CD4-positive, alpha-beta T cell treated with Interleukin-17A for 1 hour (primary cell): ENCODE measurements around the gene FAT1.
"Not testable (repeated sequence)": the region's sequence is repeated elsewhere in the genome, so short reads cannot be mapped to it uniquely, and the experiment has no call there.

Source experiments
- DNase-seq: peaks from one replicate; pipeline ENCODE4 v3.0.0-alpha.2; 2020

FAT1 gene

DNA sequence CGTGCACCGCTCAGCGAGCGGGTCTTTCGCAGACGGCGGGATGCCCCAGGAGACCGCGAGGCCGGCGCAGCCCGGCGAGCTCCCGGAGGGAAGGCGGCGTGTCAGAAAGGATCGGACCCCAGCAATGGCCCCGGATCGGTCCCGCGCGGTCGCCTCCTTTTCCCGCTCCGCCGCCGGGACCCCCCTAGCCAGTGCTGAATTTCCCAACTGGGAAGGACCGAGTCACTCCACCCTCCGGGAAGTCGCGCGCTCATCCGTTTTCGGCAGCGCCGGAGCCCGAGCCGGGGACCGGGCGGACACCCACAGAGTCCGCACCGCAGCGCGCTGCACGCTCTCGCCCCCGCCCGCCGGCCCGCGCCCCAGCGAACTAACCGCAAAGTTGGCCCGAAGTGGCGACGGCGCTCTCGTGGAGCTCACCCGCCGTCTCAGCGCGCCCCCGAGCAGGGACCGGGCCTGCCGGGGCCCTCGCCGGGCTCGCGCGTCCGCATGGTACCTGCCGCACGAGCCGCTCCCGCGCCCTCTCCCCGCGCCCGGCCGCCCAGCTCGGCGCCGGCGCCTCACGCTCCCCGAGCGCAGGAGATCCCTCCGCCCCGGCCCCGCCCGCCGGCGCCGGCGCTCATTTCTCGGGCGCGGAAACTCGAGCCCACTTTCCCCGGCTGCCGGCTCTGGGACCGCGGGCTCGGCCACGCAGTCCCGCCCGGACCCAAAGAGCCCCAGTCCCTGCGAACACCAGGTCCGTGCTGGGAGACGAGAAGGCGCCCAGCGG is at the start of gene FAT1:
FAT1 (minus strand) TSS at position 565 of the 766 bp plus-strand sequence. CDS start 14,029 bp downstream, outside the sequence.
- no peak for DNase-seq

- DNase-seq = no peak
Measured at GRCh38 chr4:186772936-186773487, 49.4 kb upstream of the FAT1 start.

- DNase-seq = no peak
Measured at GRCh38 chr4:186771624-186772023, 48.0 kb upstream of the FAT1 start.

GRCh38 chr4:186770481-186771175 is 47.0 kb upstream of the FAT1 start:
- DNase-seq = no peak

DNA sequence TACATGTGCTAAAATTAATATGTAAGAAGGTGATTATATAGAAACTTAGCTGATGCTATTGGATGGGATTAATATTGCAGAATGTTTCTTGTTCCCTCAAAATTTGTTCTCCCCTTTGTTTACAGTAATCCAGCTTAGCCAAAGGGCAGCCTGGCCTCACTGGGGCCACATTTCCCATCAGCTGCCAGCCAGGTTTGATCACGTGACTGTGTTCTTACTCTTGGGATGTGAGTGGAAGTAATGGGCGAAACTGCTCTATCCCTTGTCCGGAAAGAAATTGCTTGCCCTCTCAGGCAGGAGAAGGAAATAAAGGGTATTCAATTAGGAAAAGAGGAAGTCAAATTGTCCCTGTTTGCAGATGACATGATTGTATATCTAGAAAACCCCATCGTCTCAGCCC is 44.1 kb upstream of the FAT1 start:
- DNase-seq = no peak

- DNase-seq = no peak
Measured at GRCh38 chr4:186765673-186766546, 42.3 kb upstream of the FAT1 start.

- no peak for DNase-seq
Measured at GRCh38 chr4:186765138-186765537, 41.5 kb upstream of the FAT1 start.

GRCh38 chr4:186764457-186764856 is 40.8 kb upstream of the FAT1 start:
- no peak for DNase-seq

DNA sequence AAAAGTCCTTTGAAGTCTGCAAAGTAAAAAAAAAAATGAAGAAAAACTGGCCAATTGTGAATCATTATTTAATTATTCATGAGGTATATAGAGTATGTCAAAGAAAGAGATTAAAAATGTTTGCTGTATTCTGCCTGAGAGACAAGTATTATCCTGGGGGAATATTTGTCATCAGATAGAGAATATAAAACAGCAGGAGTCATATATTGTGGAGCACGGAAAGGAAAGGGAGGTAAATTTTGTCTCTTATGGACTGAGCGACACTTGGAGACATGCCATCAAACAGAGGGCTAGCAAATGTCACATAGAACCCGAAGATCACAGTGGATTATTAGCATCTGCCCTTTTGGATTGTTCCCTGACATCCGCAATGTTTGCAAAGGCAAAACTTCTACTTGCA is 39.2 kb upstream of the FAT1 start:
- DNase-seq = no peak

DNA sequence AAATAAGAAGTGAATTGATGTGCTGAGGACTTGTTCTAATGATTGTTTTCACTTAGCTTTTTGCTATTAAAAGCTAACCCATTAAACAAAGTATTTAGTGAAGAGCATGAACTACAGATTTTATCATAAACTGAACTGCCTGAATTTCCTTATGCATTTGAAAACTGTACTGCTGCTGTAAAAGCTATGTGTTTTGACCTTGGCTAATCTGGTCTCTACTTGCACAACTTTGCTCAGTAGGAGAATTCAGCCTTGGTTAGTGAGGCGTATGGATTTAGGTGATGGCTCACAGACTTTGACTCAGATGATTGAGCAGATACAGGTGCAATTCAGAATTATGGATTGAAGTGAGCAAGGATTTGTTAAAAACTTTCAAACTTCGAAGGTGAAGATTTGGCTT is 38.7 kb upstream of the FAT1 start:
- DNase-seq = no peak

DNA sequence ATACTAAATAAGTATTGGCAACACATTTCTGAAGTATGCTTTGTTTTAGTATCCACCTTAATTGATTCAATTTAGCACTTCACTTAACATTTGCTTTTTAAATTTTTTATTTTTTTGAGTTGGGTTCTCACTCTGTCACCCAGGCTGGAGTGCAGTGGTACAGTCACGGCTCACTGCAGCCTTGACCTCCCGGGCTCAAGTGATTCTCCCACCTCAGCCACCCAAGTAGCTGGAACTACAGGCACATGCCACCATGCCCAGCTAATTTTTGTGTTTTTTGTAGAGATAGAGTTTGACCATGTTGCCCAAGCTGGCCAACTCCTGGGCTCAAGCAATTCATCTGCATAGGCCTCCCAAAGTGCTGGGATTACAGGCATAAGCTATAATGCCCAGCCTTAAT is 38.3 kb upstream of the FAT1 start:
- DNase-seq = not testable (repeated sequence)

- no peak for DNase-seq
Measured at GRCh38 chr4:186761393-186761792, 37.7 kb upstream of the FAT1 start.

DNA sequence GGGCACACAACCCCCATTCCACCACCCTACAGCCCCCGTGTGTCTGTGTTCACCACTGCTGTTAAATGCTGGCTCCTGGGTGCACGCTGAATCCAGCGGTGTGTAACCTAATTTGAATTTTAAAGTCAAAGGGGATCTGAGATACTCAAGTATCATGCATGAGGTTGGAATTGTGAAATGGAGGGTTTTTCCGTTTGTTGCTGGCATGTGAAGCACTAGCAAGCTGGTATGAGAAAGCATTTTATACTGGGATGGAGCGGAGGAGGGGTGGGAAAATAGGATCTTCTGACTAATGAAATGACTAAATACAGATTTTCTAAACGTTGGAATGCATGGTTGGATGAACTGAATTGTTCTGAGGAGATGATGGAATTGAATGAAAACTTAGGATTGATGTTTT is 36.9 kb upstream of the FAT1 start:
- DNase-seq = no peak

GRCh38 chr4:186759990-186760389 is 36.3 kb upstream of the FAT1 start:
- no peak for DNase-seq

DNA sequence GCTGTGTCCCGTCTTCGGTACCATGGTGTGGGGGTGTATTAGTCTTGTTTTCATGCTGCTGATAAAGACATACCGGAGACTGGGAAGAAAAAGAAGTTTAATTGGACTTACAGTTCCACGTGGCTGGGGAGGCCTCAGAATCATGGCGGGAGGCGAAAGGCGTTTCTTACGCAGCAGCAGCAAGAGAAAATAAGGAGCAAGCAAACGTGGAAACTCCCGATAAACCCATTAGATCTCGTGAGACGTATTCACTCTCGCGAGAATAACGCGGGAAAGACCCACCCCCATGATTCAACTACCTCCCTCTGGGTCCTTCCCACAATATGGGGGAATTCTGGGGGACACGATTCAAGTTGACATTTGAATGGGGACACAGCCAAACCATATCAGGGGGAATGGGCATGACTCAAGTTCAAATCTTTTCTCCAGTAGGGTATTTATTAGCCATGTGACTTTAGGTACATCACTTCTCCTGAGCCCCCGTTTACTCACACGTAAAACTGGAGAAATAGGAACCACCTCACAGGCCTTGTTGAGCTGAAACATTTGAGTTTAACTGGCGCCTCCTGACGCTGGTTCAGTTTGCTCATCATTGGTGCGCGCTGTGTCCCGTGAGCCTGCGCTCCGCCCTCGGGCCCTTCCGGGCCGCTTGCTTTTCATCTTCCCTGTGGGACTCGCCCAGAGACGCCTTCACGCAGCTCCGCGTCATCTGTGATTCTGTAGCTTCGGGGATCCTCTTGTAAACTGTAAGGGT is 35.5 kb upstream of the FAT1 start:
- DNase-seq = no peak

- DNase-seq = no peak
Measured at GRCh38 chr4:186757696-186758355, 34.2 kb upstream of the FAT1 start.

DNA sequence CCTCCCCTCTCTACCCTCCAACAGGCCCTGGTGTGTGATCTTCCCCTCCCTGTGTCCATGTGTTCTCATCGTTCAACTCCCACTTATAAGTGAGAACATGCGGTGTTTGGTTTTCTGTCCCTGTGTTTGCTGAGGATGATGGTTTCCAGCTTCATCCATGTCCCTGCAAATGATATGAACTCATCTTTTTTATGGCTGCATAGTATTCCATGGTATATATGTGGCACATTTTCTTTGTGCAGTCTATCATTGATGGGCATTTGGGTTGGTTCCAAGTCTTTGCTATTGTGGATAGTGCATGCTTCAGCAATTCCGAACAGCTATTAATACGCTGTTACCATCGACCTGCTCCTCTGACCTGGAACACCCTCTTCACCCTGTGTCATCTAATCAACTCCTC is 32.9 kb upstream of the FAT1 start:
- not testable (repeated sequence) for DNase-seq

- no peak for DNase-seq
Measured at GRCh38 chr4:186755550-186756519, 32.2 kb upstream of the FAT1 start.

GRCh38 chr4:186754976-186755375 is 31.3 kb upstream of the FAT1 start:
- DNase-seq = no peak

DNA sequence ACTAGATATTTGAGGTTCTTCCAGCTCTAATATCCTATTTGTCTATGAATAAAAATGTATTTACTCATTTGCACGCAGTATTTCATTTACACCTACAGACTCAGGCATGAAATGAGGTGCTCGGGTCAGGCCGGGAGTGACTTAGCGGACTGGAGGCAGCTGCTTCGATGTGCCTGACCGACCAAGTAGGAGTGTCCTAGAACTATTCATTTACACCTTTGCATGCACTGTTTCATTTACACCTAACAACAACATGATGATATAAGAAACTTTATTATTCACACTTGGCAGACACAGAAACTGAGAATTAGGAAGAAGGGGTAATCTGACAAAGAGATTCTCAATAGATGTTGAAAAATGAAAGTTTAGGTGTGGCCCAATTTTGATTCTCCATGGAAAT is 28.7 kb upstream of the FAT1 start:
- DNase-seq = no peak
